Body of pancreas (tissue), 4 donors: ENCODE results near the gene SYNGR4. TPM values are rescaled to one million over a fixed set of nuclear protein-coding genes. Genes with fewer than 3 reads are reported as not detected.

Source experiments
- ATAC-seq: fragments of 150-250 bp; one replicate; pipeline ENCODE4 v1.9.1; 2016
- DNase-seq, 4 donors: peaks; one replicate each; pipeline ENCODE4 v3.0.0-alpha.2; 2019
- H3K27ac ChIP-seq, 4 donors: fragments of 200-600 bp; sonication (generic); 1 replicate in 3 of 4; 2 replicates in 1 of 4; pipeline versions ENCODE4 v1.5.1 to v1.6.1; 2016 to 2019; ENCODE audit warnings: mild to moderate bottlenecking in 1 of 4, mixed read lengths in 1 of 4, moderate library complexity in 1 of 4
- H3K27me3 ChIP-seq, 2 donors: fragments of 200-600 bp; sonication (generic); one replicate each; pipeline ENCODE4 v1.6.0; 2016; ENCODE audit warnings: mild to moderate bottlenecking in 1 of 2
- H3K36me3 ChIP-seq, 2 donors: fragments of 200-600 bp; sonication (generic); replicated peaks in 1 of 2; 2 replicates each; pipeline ENCODE4 v1.5.1; 2016; ENCODE audit warnings: low read depth in 2 of 2; ENCODE audit not compliant: insufficient read depth in 1 of 2
- H3K4me1 ChIP-seq: fragments of 200-600 bp; sonication (generic); one replicate; pipeline ENCODE4 v1.6.0; 2016
- H3K4me3 ChIP-seq, 2 donors: fragments of 200-600 bp; sonication (generic); 1 replicate in 1 of 2; 2 replicates in 1 of 2; pipeline ENCODE4 v1.5.1; 2016 to 2019
- H3K9me3 ChIP-seq, 3 donors: fragments of 200-600 bp; sonication (generic); 1 replicate in 2 of 3; 2 replicates in 1 of 3; pipeline ENCODE4 v1.5.1; 2016
- CTCF ChIP-seq, 7 experiments: fragments of 450-650 bp in 4 of 7; fragments of 200-600 bp in 3 of 7; sonication (generic) in 3 of 7; IDR thresholded peaks; one replicate each; pipeline ENCODE4 v1.5.1; 2016 to 2019; ENCODE audit warnings: antibody characterized with exemption in 7 of 7
- POLR2A ChIP-seq, 3 donors: fragments of 450-650 bp; IDR thresholded peaks; one replicate each; pipeline ENCODE4 v1.6.1; 2016; ENCODE audit warnings: antibody characterized with exemption in 3 of 3, mild to moderate bottlenecking in 2 of 3
- WGBS, 2 donors: methylation state at CpG; one replicate each; pipeline ENCODE4 v1.1.5; 2017; 5-methylcytosine and 5-hydroxymethylcytosine counted together
- intact Hi-C: fragments of 100-400 bp; cut with DNase I; formaldehyde crosslinking; loops from one replicate; pipeline ENCODE4 v1.15.1; 2023
- total RNA-seq, 2 donors: library from RNA; depleted of rRNA; stranded (reverse); fragments of >200 nt; gene quantifications; one replicate each; pipeline ENCODE4 v1.1.0, GENCODE V29; 2016

The SYNGR4 gene
- total RNA-seq, 2 donors from 2014 or later = 0.78 TPM; not detected in 1

GRCh38 chr19:48393559-48394330, 29.6 kb downstream of the SYNGR4 start, which contains the start of gene GRIN2D:
TSS of gene GRIN2D (plus strand) at chr19:48393668. CDS start at chr19:48398393, 4,725 bp downstream.
- DNase-seq = no peak
- no peak for TF ChIP-seq CTCF (IDR thresholded peaks at IDR 0.05)
- no peak for TF ChIP-seq POLR2A (IDR thresholded peaks at IDR 0.05)
- Histone ChIP-seq H3K27ac (no peak within 1 kb of the TSS), H3K4me1 (peaks cover 29% of the 10 kb centered on the region), H3K4me3 (no peak within 1 kb of the TSS), H3K9me3 (no peaks in the 10 kb centered on the region), H3K27me3 (peaks cover 0 to 42% of the 10 kb centered on the region in 2 donors), H3K36me3 (peaks cover 0 to 2% of the 10 kb centered on the region in 2 donors)
- intact Hi-C loops = no loop called here
- no peak for ATAC-seq
- WGBS, 2 donors = 0 to 2% methylated on average over 4 to 34 of the region's 40 CpGs

- Histone ChIP-seq H3K27me3 (peaks cover 0 to 42% of the 10 kb centered on the region in 2 donors), H3K4me1 (peaks cover 29% of the 10 kb centered on the region), H3K27ac (no peak overlapping the region), H3K36me3 (no peaks in the 10 kb centered on the region), H3K9me3 (no peaks in the 10 kb centered on the region), H3K4me3 (no peak overlapping the region)
- no peak for TF ChIP-seq POLR2A (IDR thresholded peaks at IDR 0.05)
- TF ChIP-seq CTCF (IDR thresholded peaks at IDR 0.05) = no peak
- intact Hi-C loops = no loop called here
- DNase-seq = no peak
- no peak for ATAC-seq
- 3 to 6% methylated on average over 29 to 35 of the region's 38 CpGs for WGBS, 2 donors
Measured at GRCh38 chr19:48394331-48395169, 30.4 kb downstream of the SYNGR4 start.

- 8 to 14% methylated on average over 6 of the region's 6 CpGs for WGBS, 2 donors
- Histone ChIP-seq H3K4me1 (peaks cover 26% of the 10 kb centered on the region), H3K27ac (no peak overlapping the region), H3K27me3 (peaks cover 0 to 42% of the 10 kb centered on the region in 2 donors), H3K4me3 (no peak overlapping the region), H3K36me3 (no peaks in the 10 kb centered on the region), H3K9me3 (no peaks in the 10 kb centered on the region)
- no peak for DNase-seq
- intact Hi-C loops = no loop called here
- TF ChIP-seq CTCF (IDR thresholded peaks at IDR 0.05) (no peak), POLR2A (IDR thresholded peaks at IDR 0.05) (no peak)
- ATAC-seq = no peak
Measured at GRCh38 chr19:48395170-48395455, 30.9 kb downstream of the SYNGR4 start.

- intact Hi-C loops = no loop called here
- no peaks in the 10 kb centered on the region for H3K36me3 ChIP-seq
- WGBS, 2 donors = 23 to 25% methylated on average over 9 of the region's 9 CpGs
- no peaks in the 10 kb centered on the region for H3K9me3 ChIP-seq
- ATAC-seq = no peak
- H3K27me3 ChIP-seq = peaks cover 0 to 42% of the 10 kb centered on the region in 2 donors
- peaks cover 23% of the 10 kb centered on the region for H3K4me1 ChIP-seq
- no peak overlapping the region for H3K4me3 ChIP-seq
- no peak for TF ChIP-seq POLR2A (IDR thresholded peaks at IDR 0.05)
- TF ChIP-seq CTCF (IDR thresholded peaks at IDR 0.05) = no peak
- no peak for DNase-seq
- no peak overlapping the region for H3K27ac ChIP-seq
Measured at GRCh38 chr19:48395499-48395898, 31.3 kb downstream of the SYNGR4 start.
